CD1c-positive myeloid dendritic cell (primary cell): Measurements from ENCODE around the gene C9orf85.
"Not testable (repeated sequence)": the region's sequence is repeated elsewhere in the genome, so short reads cannot be mapped to it uniquely, and the experiment has no call there.

Source experiments
- DNase-seq: peaks from one replicate; pipeline ENCODE4 v3.0.0-alpha.2; 2016; ENCODE audit errors: extremely low spot score

Gene C9orf85

DNA sequence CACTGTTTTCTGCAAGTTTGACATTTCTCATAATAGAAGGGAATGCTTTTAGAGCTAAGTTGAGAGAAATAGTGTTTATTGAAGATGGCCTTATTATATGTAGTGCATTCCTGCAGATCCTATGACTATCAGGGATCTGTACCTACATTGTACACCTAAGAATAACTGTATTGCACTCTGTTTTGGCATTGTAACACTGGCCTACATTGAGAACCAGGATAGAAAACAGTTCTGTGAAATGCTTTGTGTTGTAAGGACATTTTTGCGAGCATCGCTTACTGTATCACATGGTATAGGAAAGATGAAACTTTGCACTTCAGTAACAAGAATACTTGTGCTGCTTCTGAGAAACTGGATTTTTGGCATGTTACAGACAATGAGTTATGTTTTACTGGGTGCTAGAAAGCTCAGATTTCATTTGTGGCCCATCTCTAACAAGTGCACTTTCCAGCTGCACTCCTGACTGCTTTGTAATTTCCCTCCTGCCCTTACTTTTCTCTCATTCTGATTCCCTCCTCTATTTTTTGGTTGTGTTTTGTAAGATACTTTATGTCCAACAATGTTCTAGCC, 30.6 kb downstream of the C9orf85 start:
- no peak for DNase-seq

DNA sequence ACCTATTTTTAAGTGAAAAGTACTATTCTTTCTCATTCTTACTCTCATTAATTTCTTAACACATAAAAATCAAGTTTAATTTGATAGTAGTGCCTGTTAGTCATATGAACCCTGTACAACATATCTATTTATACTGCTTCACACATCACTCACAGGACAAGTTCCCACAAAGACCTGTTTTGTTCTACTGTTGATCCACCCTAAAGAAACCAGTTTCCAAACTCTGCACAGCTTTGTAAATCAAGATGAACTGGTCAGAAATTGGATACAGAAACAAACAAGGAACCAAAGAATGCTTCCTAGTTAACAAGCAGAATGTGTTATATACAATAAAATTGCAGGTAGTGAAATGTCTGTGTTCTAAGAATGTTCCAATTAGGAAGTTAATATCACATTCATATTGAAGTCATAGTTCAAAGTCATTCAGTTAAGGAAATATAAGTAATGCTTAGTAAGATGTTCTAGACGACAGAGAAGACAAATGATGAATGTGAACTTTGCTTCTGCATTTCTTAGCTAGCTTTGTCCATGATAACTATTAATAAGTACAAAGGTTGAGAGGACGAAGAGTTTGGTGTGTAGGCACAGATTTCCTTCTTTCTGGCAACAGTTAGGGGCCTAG, 33.4 kb downstream of the C9orf85 start:
- no peak for DNase-seq

DNA sequence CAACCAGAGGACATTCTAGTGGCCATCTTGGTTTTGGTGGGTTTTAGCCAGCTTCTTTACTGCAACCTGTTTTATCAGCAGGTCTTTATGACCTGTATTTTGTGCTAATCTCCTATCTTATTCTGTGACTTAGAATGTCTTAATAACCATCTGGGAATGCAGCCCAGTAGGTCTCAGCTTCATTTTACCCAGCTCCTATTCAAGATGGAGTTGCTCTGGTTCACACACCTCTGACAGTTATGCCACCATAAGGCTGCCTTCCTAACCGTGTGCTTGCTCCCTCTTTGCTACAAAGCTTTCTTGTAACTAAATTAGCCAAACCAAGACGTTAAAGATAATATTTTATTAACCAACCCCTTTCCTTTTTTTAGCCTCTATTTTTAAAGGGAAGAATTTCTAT, 43.2 kb downstream of the C9orf85 start:
- not testable (repeated sequence) for DNase-seq

DNA sequence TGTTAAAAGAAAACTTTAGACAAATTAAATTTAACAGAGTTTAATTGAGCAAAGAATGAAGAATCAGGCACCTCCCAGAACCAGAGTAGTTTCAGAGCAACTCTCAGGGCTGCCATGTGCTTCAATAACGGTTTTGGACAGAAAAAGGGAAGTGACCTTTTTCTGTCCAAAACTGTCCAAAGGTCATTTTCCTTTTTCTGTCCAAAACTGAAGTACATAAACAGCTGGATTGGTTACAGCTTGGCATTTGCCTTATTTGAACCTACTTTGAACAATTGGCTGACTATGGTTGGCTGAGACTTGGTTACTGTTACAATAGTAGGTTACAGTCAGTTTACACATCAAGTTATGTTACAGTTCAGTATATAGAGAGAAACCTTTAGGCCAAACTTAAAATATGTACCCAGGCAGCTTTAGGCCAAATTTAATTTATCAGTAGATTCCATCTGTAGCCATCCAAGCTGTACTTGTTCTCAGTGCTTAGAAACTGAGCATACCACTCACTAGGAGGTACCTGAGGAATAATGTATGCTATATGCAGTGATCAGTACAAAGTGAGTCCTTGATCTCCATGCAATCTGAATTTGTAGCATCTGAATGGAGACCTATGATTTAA, 44.0 kb downstream of the C9orf85 start:
- peak; percentile 29 for DNase-seq

DNA sequence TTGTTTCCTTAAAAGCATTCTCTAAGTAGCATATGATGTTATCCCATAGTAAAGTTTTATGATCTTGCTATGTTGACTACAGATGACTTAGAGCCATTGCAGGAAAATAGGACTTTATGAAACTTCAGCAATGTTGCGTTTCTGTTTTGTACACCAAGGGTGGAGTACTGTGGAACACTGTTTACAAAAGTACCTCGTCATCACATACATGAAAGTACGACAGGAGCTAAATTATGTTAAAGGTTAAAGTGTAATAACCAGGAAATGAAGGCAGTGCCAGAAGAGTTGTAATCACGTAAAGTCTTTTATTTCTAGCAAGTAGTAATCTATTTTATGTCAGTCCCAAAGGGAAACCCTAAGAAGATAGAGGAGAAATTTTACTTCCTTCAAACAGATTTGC, 50.9 kb downstream of the C9orf85 start:
- DNase-seq: no peak

DNA sequence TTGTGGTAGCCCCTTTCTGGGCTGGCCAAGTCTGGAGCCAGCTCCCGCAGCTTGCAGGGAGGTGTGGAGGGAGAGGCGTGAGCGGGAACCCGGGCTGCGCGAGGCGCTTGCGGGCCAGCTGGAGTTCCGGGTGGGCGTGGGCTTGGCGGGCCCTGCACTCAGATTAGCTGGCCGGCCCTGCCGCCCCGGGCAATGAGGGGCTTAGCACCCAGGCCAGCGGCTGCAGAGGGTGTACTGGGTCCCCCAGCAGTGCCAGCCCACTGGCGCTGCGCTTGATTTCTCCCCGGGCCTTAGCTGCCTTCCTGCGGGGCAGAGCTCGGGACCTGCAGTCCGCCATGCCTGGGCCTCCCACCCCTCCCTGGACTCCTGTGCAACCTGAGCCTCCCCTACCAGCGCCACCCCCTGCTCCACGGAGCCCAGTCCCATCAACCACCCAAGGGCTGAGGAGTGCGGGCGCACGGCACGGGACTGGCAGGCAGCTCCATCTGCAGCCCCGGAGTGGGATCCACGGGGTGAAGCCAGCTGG, 52.1 kb downstream of the C9orf85 start:
- not testable (repeated sequence) for DNase-seq

DNA sequence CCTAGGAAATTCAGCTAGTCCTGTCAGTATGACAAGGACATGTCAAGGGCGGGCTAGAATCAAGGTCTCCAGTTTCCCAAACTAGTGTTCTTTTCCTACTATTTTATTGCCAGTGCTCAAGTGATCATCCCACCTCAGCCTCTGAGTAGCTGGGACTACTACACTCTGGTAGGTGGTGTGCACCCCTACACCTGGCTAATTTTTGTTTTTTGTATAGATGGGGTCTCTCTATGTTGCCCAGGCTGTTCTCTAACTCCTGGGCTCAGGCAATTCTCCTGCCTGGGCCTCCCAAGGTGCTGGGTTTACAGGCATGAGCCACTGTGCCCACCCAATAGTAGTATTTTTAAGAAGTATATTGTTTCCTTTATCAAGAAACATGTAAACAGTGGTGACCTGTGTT, 54.0 kb downstream of the C9orf85 start:
- DNase-seq: no peak

DNA sequence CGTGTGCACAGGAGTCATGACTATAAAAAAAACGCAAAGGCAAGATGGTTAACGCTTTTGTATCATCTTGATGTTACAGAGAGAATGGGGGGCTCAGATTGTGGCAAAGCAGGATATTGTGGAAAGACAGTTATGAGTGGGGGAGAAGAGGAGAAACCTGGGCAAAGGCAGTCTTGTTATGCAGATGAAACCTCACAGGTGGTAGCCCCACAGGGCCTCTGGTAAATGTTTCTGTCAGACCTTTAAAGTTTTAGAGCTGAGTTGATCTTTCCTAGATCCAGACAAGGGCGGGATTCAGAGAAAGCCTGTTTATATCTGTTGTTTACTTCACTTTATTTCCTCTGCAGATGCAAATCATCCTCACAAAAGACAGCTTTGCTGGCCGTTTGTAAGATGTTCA, 55.2 kb downstream of the C9orf85 start:
- DNase-seq: no peak

DNA sequence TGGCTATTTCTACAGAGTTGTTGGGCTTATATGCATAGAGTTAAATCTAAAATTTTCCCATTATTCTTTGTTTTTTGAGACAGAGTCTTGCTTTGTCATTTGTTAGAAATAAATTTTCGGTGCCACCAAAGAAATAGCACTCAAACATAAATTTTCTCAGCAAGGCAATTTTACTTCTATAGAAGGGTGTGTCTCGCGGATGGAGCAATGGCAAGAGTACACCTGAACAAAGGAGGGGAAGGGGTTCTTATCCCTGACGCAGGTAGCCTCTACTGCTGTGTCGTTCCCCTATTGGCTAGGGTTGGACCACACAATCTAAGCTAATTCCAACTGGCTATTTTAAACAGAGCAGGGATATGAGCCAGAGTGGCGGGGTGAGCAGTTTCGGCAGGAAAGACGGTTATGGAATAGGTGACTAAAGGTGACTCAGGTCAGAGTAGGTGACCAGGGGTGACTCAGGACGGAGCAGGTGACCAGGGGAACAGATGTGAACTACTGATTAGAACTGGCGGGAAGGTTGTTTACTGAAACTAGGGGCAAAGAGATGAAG, 57.2 kb downstream of the C9orf85 start:
- no peak for DNase-seq

DNA sequence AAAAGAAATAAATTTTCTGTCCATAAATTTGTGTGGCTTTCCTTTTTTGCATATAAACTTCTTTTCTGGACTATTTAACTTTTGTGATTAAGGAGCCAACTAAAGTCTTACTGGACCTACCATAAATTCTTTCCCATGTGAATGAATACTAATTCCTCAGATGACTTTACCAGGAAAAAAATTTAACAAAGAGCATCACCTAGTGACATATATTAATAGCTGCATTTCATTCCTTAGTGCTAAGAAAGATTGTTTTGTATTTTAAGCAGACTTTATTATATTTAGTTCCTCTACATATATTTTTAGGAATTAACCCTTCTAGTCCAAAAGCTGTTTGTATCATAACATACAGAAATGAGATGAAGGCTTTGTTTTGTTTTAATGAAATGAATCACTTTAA, 64.4 kb downstream of the C9orf85 start:
- no peak for DNase-seq

DNA sequence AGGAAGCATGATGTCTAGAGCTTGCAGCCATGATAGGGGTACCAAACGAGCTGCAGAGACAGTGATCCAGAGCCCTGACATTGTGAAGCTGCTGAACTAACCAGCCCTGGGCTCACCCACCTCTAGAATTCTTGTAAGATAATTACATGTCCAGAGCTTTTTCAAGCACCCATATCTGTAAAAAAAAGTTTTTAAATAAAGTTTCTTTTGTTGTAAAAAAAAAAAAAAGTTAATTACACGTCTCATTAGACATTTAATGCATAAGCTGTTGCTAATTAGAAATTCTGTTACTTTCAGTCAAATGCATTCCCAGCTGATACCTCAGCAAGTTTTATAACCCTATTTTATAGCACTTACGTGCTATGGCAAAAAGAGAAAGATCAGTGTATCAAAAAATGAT, 65.6 kb downstream of the C9orf85 start:
- DNase-seq: no peak

DNA sequence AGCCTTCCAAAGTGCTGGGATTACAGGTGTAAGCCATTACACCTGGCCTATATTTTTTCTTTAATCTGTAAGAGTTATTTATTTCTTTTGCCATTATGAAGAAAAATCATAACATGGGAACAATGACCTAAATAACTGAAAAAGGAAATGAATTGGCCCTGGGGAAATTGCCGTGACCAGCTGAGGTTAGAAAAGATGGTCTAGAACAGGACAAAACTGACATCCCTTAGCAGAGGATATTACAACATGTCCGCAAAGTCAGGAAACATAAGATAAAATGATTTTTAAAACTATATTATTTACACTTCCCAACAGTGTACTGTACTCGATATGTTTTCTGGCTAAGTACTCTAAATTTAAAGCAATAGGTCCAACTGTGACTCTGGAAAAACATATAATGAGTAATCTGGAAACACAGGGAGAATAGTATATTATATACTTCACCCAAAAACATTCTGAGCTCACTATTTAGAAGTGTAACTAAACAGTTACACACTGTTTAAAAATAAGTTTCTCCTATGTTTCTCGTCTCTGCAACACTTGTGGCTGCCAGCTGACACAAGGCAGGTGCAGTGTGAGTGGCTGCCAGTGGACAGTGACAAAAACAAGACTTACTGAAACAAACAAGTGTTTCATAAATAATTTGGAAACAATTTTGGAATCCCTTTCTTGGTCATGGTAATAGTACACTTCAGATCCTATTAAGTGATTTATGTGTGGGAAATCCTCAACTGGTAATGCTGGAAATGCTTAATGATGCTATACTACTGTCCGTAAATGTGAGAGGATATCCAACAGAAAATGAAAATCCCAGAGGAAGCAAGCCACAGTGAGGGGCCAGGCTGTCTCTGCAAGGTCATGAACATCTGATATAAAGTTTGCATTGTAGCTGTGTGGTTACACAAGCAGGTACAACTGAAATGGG, 69.1 kb downstream of the C9orf85 start:
- DNase-seq: no peak

DNA sequence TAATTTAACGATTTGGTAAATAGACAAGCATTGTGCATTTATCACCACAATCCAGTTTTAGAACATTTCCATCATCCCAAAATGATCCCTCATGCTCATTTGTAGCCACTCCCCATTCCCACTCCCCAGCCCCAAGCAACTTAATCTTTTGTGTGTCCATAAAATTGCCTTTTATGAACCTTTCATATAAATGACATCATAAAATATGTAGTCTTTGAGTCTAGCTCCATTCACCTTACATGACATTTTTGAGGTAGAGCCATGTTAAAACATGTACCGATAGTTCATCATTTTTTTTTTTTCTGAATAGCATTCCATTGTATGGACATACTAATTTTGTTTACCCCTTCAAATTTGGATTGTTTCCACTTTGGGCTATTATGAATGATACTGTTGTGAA, 70.5 kb downstream of the C9orf85 start:
- no peak for DNase-seq

DNA sequence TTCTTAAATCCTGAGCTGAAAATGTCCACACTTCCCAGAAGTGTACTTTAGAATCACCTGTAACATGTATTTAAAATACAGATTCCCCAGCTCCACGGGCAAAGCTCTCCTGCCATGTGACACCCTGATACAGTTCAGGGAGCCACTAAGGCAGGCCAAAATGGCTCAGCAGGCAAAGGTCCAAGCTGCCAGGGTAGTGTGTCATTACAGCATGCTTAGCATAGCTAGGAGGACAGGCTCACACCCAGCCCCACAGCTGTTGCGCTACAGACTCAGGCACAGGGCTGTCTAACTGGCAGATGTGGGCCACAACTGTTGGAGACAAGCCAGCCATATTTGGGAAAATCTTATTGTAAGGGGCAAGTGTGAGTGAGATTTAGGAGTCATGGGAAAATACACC, 73.0 kb downstream of the C9orf85 start:
- no peak for DNase-seq

DNA sequence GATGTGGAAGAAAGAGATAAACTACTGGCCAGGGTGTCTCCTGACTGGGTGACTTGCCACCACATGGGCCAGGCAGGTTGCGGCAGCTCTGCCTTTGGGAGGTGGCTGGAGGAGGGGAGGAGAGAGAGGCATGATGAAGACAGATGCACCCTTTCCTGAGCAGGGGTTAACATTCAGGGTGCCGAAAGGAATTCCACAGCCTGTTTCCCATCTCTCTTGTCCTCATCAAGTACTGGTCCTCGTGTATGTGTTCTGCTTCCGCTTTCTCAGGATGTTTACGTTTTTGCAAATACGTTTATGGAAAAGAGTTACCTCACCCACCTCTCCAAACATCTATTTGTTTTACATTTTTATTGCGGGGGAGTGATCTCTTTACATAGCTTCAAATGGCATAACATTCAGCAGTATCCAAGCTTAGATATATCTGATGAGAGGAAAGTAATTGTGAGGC, 73.4 kb downstream of the C9orf85 start:
- DNase-seq: no peak

DNA sequence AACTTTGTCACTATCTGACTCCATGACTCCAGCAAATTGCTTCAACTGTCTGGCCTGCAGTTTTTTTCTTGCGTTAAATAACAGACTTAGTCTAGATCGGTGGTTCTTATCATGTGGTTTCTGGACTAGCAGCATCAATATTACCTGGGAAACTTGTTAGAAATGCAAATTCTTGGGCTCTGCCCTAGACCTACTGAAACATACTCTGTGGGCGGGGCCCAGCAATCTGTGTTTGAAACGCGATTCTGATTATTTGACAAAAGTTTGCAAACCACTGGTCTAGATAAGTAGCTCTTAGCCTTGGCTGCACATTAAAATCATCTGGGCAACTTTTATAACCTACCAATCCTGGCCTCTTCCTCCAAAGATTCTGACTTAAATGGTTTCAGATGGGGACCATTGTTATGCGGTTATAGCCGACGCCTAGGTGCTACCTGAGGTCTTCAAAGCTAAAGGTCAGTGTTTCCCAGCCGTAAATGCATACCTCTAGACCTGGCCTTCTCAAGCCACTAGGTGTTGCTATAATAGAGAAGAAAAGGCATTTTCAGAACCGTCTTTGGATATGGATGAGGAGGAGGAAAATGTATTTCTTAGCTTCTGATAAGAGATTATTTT, 74.0 kb downstream of the C9orf85 start:
- no peak for DNase-seq

DNA sequence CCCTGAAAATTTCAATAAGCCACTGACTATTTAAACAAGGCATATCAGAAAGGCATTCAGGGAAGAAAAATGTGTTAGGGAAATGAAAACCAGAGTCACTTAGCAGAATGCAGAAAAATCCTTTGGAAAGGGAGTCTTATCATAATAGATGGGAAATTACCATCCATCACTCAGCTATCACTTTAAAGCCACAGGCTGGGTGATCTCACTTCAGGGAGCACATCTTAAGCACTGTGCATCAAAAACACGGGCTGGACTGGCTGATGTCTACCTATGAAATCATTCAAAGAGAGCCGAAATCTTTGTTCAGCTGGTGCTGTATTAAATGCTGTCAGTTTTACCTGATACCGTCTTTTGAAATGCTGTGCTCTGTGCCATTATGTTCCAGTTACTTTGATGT, 75.5 kb downstream of the C9orf85 start:
- no peak for DNase-seq

DNA sequence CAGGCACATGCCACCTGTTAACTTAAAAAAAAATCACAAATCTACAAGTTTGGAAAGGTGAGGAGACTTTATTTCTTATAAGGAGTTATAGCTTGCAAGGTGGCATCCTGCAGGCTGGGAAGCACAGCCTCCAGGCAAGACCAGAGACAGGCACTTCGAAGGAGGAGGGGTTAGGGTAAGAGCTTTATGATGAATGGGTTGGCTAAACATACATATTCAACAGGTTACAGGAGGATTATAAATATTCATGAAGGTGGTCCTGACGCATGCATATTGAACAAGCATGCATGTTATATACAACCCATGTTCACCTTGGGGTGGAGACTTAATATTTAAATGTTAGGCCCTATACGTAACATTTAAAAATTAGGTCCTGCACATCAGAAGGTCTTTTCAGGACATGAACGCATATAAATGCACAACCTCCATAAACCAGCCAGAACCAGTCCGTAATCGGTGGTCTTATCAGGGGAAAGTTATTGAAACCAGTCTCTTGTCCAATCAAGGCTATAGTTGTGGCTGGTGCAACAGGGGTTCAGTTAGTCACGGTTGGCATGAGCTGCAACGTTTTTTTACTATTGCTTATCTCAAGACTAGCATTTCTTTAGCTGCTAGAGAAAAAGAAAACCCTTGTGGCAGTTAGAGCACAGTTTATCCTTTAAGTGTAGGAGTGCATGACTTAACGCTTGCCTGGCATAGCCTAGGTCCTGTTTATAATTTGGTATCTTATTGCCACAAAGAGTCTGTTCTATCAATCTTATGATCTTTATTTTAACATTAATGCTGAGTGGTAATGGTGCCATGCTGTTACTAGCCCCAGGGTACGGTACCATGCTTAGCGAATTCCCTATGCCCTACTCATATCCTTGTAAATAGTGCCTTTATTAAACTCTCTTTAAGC, 76.3 kb downstream of the C9orf85 start:
- DNase-seq: no peak

DNA sequence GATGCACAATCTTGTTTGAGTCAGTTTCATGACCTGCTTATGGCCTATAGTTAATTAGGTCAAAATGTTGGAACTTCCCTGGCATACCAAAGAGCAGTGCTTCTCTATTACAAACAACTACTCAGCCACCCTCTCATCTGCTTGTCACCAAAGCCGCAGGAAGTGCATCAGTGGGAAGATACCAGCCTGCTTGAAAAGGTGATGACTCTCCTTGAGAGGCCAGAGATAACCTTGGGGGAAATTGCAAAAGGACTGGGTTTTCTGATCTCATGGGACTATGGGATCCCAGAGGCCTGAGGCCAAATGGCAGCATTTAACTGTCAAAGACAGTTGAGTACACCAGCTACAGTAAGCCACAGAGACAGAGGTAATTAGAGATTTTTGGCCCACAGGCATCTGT, 79.0 kb downstream of the C9orf85 start:
- no peak for DNase-seq

DNA sequence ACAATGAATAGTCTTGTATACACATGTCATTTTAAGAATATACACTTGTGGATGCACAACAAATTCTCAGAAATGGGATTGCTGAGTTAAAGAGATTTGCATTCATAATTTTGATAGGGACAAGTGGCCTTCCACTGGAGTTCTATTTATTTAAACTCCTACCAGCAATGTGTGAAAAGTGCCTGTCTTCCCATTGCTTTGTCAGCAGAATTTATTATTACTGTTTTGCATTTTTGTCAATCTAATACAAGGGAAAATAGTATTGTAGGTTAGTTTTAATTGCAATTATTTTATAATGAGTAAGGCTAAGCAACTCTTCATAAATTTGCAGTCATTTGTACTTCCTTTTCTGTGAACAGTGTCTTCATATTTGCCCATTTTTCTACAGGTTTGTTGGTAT, 94.0 kb downstream of the C9orf85 start:
- no peak for DNase-seq
